ENCODE data around the gene NPLOC4.
"Not testable (repeated sequence)": the region's sequence is repeated elsewhere in the genome, so short reads cannot be mapped to it uniquely, and the experiment has no call there.

NPLOC4 gene

GRCh38 chr17:81636505-81637288, at the start of gene NPLOC4, which contains the start of gene TSPAN10:
NPLOC4 (minus strand) TSS chr17:81637112; CDS start chr17:81636930, 182 bp downstream.
TSPAN10 (plus strand) TSS chr17:81637196; CDS start chr17:81642413, 5,217 bp downstream.
- peak; percentile 74 for DNase-seq (ENCODE audit: low read depth)

- no peak for DNase-seq (ENCODE audit: low read depth)
Measured at GRCh38 chr17:81686614-81687013, 49.7 kb upstream of the NPLOC4 start.

GRCh38 chr17:81685108-81685507, 48.2 kb upstream of the NPLOC4 start:
- no peak for DNase-seq (ENCODE audit: low read depth)

- DNase-seq (ENCODE audit: low read depth), result no peak
Measured at GRCh38 chr17:81684442-81684911, 47.6 kb upstream of the NPLOC4 start.

DNA sequence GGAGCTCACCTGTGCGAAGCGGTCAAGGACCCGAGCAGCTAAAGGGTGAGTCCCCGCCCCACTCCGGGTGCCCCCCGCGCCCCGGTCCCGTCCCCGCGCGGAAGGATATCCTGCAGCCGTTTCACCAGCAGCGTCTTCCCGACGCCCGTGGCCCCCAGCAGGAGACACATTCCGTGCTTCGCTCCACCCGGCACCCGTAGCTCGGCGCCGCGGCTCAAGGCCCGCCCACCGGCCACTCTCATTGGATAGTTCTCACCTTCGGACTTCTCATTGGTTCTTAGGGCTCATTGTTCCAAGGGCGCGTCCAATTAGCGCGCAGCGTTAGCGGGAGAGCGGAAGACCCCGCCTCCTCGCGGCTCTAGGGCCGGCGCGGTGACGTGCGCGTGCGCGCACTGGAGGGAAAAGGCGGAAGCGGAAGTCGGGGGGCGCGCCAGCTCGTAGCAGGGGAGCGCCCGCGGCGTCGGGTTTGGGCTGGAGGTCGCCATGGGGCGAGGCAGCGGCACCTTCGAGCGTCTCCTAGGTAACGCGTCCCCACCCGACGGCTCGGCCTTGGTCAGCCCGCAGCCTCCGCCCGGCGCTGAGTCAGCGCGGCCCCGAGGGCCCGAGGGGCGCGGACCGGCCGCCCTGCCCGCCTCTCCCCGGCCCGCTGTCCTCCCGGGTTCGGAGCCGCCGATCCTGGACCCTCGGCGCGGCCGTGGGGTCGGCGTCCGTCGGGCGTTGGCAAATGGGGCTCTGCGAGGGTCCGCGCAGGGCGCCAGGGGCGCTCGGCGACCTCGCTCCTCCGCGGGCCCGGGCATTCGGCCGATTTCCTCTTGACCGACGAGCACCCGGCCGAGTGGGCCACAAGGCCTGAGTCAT, 46.9 kb upstream of the NPLOC4 start, which contains the start of the genes ARL16 and HGS:
TSS of gene ARL16 (minus strand) at position 214 of the 858 bp plus-strand sequence. CDS start at position 170, 44 bp downstream.
TSS of gene HGS (plus strand) at position 428 of the 858 bp plus-strand sequence. CDS start at position 484, 56 bp downstream.
- DNase-seq (ENCODE audit: low read depth), result peak; percentile 93

DNA sequence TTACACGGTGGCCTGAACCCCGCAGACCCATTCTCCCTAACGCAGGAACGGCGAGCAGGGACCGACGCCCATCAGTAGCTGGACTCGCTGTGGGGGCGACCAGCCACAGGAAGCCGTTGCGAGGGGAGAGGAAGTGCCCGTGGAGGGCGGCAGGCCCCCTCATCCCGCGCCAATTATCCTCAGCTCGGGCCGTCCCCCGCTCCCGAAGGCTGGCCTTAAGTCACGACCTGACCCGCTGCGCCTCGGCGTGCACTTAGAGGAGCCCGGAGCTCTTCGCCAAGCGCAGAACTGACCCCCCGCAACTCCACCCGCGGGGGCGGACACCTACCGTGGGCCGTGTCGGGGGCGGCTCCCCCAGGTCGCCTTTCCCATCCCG, 46.3 kb upstream of the NPLOC4 start:
- no peak for DNase-seq (ENCODE audit: low read depth)

DNA sequence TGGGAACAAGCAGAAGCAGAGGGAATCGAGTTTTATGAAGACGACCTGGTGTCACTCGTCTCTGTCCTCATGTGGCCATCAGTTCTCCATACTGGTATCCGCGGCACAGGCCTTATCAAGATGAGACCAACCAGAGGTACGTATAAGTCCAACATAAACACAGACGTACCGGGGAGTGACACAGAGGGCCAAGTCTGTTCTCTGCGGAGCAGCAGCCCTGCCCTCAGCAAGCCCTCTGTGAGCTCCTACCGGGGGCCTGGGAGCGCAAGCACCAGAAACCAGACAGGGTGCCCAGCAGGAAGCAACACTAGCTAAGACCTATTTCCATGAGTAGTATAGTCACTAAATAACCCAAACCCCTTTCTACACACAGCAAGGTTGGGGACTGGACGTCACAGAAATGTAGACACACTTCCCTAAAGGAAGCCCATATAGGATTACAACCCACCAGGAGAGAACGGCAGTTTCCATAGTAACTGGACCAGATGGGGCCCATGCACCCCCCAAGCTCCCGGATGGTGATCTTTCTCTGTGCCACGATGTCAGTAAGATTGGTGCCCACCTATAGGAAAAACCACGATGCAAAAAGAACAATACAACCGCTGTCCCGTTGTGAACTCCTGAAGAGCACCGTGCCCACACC, 45.8 kb upstream of the NPLOC4 start:
- no peak for DNase-seq (ENCODE audit: low read depth)

- no peak for DNase-seq (ENCODE audit: low read depth)
Measured at GRCh38 chr17:81681672-81682071, 44.8 kb upstream of the NPLOC4 start.

- DNase-seq (ENCODE audit: low read depth), result no peak
Measured at GRCh38 chr17:81680150-81680549, 43.2 kb upstream of the NPLOC4 start.

- no peak for DNase-seq (ENCODE audit: low read depth)
Measured at GRCh38 chr17:81676906-81677305, 40.0 kb upstream of the NPLOC4 start.

DNA sequence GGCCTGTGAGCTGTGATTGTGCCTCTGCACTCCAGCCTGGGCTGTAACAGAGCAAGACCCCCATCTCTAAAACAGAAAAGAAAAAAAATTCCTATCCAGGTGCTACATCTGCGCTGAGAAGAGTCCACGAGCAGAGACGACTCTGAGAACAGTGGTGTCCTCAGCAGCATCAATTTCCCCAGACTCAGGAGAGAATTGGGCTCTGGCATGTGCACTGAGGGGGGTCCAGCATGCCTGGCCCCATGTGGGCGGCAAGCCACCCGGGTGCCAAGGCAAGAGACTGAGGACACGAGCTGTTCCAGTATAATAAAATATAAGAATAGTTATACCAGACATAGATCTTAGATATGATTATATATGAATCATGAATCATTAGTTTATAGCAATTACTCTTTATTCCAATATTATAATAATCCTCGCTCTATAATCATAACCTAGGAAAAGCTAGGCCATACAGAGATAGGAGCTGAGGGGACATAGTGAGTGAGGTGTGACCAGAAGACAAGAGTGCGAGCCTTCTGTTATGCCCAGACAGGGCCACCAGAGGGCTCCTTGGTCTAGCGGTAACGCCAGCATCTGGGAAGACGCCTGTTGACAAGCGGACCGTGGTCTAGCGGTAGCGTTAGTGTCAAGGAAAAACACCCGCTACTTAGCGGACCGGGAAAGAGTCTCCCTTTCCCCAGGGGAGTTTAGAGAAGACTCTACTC, 38.8 kb upstream of the NPLOC4 start:
- not testable (repeated sequence) for DNase-seq (ENCODE audit: low read depth)

- no peak for DNase-seq (ENCODE audit: low read depth)
Measured at GRCh38 chr17:81673561-81674258, 36.8 kb upstream of the NPLOC4 start.

GRCh38 chr17:81672954-81673353, 36.0 kb upstream of the NPLOC4 start:
- no peak for DNase-seq (ENCODE audit: low read depth)

- no peak for DNase-seq (ENCODE audit: low read depth)
Measured at GRCh38 chr17:81672504-81672903, 35.6 kb upstream of the NPLOC4 start.

DNA sequence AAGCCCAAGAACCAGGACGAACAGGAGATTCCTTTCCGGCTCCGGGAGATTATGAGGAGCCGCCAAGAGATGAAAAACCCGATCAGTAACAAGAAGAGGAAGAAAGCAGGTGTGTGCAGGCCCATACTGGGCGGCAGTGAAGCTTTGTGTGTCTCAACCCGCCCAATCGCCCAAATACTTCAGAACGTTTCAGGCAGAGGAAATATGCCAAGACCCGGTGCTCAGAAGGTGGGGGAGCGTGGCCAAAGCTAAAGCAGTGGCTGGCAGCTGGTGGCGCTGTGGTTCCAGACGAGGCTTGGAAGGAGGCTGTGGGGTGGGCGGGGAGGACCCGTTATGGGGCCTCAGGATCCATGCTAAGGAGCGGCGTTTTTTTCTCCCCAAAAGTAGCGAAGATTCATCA, 30.8 kb upstream of the NPLOC4 start:
- no peak for DNase-seq (ENCODE audit: low read depth)

DNA sequence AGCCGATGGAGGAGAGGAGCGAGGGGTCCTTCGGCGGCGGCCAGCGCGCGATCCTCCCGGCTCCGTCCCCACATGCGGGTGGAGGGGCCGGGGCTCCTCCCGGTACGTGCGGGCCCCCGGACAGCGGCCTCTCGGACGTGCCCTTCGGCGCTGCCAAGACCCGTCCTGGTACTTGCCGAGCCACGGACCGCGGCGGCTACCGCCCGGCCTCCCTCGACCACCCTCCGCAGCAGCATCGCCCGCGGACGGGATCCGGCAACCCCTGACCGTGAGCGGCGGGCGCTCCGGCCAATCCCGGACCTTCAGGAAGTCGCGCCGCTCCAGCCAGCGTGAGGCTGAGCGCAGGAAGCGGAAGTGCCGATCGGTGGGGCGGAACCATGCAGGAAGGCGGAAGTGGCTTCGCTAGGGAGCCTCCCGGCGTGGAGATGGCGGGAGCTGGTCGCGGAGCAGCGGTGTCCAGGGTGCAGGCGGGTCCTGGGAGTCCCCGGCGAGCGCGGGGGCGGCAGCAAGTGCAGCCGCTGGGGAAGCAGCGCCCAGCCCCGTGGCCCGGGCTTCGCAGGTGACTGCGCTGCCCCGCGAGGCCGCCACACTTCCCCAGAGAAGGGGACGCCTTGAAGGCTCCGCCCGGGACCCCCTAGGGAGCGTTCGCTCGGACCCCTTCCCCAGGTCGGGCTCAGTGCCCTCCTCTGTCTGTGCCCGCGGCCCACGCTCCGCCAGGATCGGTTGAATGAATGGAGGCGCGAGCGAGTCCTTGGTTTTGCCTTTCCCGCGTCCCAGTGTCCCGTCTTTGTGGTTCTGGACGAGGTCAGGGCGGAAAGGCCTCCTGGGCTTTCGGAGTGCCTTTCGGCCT, 29.7 kb upstream of the NPLOC4 start, which contains the start of the genes CCDC137 and OXLD1:
TSS of gene CCDC137 (plus strand) at position 396 of the 850 bp plus-strand sequence. CDS start at position 426, 30 bp downstream.
TSS of gene OXLD1 (minus strand) at position 264 of the 850 bp plus-strand sequence. CDS start at position 236, 28 bp downstream.
- peak; percentile 86 for DNase-seq (ENCODE audit: low read depth)

DNA sequence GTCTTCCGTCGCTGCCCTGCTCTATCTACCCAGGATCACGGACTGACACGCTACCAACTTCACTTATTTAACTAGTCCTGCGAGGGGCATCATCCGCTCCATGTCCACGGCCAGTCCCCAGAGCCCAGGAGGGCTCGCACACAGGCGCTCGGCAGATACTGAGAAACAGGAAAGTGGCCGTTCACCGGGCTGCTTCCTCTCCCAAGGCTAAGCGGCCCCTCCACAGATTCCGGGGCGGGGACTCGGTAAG, 29.1 kb upstream of the NPLOC4 start:
- DNase-seq (ENCODE audit: low read depth), result no peak

DNA sequence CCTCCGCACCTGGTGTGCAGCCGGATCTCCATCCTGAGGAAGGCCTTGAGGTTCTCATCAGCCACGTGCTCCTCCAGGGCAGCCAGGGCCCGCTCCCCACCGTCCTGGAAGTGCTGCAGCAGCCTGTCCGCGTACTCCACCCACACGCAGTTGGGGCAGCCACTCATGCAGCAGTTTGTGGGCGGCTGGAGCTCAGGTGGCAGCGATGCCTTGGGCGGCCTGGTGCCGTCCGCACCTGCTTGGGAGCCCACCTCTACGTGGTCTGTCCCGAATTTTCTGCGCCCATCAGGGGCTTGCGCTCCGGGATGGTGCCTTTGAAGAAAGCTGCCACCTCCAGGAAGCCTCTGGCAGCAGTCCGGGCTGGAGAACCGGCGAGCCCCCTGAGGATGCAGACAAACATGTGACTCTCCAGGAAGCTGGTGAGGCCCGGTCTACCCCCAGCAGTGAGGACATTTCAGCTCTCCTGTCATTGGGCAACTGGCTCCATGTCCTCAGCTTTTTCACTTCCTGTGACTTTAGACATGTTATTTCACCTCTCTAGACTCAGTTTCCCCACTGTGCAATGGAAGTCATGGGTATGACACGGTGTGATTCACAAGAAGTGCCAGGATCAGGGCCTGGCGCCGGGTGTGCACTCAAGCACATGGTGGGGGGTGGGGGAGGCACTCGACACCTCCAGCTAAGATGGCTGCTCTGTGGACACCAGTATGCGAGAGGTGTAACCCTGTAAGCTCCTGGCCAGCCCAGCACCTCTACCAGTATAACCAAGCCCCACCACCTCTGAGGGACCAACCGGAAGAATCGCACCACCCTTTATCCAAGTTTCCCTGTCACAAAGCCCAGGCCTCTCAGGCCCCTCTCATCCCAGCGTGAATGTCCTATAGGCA, 28.5 kb upstream of the NPLOC4 start:
- DNase-seq (ENCODE audit: low read depth), result peak; percentile 46

GRCh38 chr17:81664051-81664470, 27.1 kb upstream of the NPLOC4 start:
- DNase-seq (ENCODE audit: low read depth), result no peak

Measured in stimulated activated CD8-positive, alpha-beta memory T cell treated with anti-CD3 and anti-CD28 coated beads, Interleukin-7, amount 100 ng/mL, for 24 hours (primary cell).